Fibroblast of upper back skin (primary cell): Measurements from ENCODE around the gene PRR33.
"Not testable (repeated sequence)": the region's sequence is repeated elsewhere in the genome, so short reads cannot be mapped to it uniquely, and the experiment has no call there.

ENCODE experiments used
- DNase-seq: peaks from one replicate; pipeline ENCODE4 v3.0.0-alpha.2; 2013

Gene PRR33

DNA sequence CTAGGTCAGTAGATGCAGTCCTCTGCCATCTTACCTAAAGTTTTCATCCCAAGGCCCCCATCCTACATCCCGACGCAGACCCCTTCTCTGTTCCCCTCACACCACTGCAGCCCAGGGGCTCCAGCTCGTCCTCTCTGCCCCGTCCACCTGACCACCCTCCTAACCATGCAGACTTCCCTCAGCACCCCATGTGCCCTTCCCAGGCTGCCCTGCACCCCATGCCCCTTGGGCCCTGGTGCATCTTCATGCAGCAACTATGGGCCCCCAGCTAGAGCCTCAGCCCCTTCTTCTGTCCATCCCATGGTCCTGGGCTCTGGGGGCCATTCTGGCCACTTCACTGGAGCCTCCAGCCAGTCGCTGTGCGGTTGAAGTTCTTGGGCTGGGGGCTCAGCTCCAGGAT lies 2.9 kb downstream of the PRR33 start:
- DNase-seq, result no peak

- DNase-seq, result no peak
Observed at GRCh38 chr11:1888347-1888753, 3.3 kb downstream of the PRR33 start.

GRCh38 chr11:1887451-1888346 lies 4.0 kb downstream of the PRR33 start:
- no peak for DNase-seq

GRCh38 chr11:1886551-1886950 lies 5.1 kb downstream of the PRR33 start:
- DNase-seq, result not testable (repeated sequence)

DNA sequence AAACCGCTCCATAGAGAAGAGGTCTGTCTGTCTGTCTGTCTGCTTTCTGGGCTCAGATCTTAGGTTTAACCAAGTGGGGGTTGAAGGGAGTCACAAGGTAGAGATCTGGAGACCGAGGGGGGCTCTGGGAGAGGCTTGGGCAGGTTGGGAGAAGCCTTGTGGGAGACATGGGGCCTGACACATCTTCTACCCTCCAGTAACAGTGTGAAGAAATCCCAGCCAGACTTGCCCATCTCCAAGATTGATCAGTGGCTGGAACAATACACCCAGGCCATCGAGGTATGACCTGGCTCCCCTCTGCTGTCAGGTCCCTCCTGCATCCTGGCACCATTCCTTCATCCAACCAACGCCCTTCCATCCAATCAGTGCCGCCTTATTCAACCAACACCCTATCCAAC lies 7.4 kb downstream of the PRR33 start:
- no peak for DNase-seq

DNA sequence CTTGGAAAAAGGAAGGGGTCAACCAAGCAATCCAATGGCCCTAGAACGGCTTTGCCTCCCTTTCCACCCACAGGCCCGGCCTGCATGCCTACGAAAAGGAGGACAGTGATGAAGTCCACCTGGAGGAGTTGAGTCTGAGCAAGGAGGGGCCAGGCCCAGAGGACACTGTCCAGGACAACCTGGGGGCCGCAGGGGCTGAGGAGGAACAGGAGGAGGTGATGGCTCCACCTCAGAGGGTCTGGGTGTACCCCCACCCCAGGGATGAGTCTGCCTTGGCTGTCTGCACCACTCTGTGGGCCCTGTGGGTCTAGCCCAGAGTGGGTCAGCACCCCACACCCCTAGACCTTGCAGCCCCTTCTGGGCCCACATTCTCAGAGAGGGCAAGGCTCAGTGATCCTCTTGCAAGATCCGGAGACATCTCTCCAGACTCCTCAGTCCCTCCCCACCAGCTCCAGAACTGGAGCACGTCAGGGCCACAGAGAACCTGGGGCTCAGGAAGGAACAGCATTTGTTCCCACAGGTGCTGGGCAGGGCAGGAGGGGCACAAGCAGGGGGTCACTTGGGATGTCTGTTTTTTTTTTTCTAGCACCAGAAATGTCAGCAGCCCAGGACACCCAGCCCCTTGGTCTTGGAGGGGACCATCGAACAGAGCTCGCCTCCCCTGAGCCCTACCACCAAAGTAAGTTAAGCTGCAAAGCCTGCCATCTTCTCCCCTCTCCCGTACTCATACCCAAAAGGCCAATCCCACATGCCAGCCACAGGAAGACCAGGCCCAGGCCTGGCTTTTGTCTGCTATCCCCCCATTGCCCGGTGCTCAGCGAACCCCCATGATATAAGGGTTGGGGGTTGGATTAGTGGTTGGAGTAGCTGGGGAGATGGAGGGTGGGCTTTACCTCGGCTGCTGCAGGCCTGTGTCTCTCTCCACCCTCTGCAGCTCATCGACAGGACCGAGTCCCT lies 8.1 kb downstream of the PRR33 start:
- no peak for DNase-seq

- peak; percentile 69 for DNase-seq
Observed at GRCh38 chr11:1882265-1883238, 9.1 kb downstream of the PRR33 start.

- peak; percentile 51 for DNase-seq
Observed at GRCh38 chr11:1881442-1882264, 10.0 kb downstream of the PRR33 start.

- DNase-seq, result no peak
Observed at GRCh38 chr11:1880746-1881441, 10.8 kb downstream of the PRR33 start.

GRCh38 chr11:1879941-1880720 lies 11.6 kb downstream of the PRR33 start:
- DNase-seq, result peak; percentile 68

DNA sequence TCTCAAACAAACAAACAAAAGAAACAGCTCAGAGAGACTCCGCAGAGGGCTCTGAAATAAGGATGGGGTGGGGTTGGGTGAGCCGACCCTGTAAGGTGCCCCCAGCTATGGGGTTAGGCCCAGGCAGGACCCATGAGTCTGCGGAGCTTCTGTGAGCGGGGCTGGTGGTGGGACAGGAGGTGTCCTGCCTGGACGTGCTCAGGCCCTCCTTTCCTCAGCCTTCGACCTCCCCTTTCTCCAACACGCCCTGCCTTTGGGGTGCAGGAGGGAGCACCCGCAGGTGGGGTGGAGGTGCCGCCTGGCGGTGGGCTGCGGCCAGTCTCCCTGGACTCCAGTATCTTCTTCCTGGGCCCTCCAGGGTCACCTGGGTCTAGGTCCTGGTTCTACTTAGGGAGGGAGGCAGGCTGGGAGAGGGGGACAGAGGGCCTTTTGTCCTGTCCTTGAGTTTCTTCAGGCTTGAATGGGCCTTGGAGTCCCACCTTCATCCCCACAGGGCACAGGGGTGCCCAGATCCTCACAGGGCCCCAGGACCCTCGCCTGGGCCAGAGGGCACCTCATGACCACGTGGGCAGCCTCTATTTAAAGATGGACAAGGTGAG lies 12.3 kb downstream of the PRR33 start:
- no peak for DNase-seq

GRCh38 chr11:1878137-1879031 lies 13.3 kb downstream of the PRR33 start:
- peak; percentile 32 for DNase-seq

DNA sequence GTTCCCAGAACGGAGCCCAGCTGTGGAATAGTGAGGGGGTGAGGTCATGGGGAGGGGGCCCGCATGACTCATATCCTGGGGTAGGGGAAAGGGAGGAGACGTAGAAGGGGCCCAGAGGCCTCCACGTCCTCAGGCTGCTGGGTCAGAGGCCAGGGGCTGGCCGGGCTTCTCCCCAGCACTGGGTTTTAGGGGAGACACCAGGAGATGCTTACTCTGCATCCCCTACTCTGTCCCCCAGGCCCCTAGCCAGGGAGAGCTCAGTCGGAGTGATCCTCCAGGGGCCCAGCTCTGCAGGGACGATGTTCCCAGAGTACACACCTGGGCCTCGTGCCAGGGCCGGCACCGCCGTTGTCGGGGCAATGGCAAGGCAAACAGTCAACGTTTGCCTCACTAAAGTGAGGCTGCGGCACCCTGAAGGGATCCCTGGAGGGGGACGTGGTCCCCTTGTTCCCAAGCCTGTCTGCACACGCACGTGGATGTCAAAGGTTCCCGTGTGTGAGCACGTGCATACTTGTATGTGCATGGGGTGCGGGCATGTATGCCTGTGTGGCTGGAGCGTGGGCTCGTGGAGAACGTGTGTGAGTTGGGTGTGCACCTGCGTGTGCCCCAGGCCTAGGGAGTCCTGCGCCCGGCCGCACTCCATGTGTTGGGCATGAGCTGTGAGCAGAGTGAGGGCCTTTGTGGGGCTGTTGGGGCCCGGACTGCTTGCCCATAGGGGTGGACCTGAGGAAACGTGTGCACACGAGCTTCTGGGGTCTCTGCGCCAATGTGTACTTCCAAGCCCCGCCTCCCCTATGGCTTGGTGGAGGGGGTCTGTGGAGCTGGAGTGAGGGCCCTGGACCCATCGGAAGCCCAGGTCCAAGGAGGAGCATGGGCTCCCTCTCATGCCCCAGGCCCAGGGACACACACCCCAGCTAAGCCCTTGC lies 14.2 kb downstream of the PRR33 start:
- peak; percentile 32 for DNase-seq

GRCh38 chr11:1876361-1877063 lies 15.2 kb downstream of the PRR33 start:
- DNase-seq, result peak; percentile 61

DNA sequence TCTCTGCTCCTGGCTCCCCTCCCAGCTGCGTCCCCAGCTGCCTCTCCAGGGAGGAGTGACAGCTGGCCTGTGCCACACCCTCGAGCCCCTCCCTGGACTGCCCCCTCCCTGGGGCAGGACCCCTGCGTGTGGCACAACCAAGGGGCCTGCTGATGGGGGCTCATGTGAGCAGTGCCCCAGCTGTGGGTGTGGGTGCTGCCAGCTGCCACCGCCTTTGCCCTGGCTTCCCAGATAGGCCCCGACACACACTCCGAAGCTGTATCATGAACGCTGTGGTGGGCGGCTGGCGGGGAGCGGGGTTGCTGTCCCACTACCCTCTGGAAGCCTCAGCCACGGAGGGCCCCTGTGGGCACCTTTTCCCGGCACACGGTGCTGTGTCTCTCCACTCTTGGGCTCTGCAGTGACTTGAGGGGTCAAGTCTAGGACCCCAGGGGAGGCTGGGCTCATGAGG lies 15.8 kb downstream of the PRR33 start:
- not testable (repeated sequence) for DNase-seq

DNA sequence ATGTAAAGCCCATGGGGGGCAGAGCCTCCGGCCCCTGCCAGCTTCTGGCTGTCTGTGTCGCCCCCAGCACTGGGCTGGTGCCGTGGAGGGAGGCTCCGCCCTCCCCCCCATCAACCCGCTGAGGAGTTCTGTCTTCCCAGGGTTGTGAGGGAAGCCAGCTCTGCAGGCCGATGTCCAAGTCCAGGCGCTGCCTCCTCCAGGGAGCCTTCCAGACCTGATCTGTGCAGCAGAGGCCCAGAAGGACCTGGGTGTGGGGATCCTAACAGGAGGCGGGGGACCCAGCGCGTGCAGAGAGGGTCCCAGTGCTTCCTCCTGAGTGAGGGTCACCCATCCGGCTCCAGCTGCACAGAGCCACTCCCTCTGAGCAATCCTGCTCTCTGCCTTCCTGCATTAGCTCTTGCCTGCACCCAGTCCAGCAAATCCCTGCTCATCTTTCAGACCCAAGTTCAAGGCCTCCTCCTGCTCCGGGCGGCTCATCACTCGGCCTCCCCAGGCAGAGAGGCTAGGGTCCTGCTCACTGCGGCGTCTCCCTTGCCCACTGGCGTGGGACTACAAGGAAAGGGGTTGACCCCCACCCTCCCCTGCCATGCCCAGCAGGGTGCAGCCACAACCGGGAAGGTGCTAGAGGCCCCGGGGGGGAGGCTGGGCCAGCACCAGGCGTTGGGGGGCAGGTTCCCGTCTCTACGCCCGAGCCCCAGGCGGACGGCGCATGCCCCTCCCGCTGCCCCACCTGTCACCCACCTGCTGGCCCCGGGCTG lies 16.4 kb downstream of the PRR33 start:
- DNase-seq, result no peak
